SK-MEL-5 (cell line): ENCODE results near the gene TMEM150A. TPM values are rescaled to one million over a fixed set of nuclear protein-coding genes. Genes with fewer than 3 reads are reported as not detected.
"Not testable (repeated sequence)": the region's sequence is repeated elsewhere in the genome, so short reads cannot be mapped to it uniquely, and the experiment has no call there.

Experiments
- DNase-seq: peaks from one replicate; pipeline ENCODE4 v3.0.0-alpha.2; 2016; ENCODE audit warnings: low read depth, low spot score
- in situ Hi-C: cut with HindIII; loops from 2 replicates; pipeline ENCODE4 v1.10.0; 2016; ENCODE audit warnings: low sequenced_read_pairs, high pct_unique_total_duplicates, low pct_unique_long_range_greater_than_20kb
- total RNA-seq: library from RNA; depleted of rRNA; stranded (reverse); fragments of >200 nt; shearing (Covaris generic); gene quantifications from 2 replicates; pipeline ENCODE4 v1.2.3, GENCODE V29; 2014

Gene TMEM150A
- total RNA-seq, 1 experiment from 2014 or later, result 22.3 TPM

DNA sequence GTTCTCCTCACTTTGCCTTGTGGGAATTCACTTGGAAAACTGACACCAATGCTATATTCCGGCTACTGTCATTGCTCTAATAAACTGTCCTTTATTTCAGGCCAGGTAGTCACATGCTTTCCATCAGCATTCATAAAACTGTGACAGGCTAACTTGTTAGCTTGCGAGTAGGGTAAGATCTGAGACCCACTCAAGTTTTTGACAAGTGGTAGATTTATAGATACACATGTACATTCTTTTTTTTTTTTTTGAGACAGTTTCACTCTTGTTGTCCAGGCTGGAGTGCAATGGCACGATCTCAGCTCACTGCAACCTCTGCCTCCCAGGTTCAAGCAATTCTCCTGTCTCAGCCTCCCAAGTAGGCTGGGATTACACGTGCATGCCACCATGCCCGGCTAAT, 15.2 kb upstream of the TMEM150A start:
- in situ Hi-C loops, result not testable (repeated sequence)

DNA sequence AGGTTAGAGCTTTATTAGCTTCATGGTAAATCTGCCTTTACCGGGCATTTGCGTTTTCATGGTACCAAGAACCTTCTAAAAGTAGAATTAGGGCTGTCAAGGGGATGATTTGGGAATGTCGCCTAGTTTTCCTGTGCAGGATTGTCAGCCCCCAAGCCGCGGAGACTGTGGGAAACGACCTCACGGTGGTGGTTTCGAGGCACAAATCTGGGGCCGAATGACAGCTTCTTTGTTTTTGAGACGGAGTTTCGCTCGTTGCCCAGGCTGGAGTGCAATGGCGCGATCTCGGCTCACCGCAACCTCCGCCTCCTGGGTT, 12.9 kb upstream of the TMEM150A start:
- in situ Hi-C loops, result no loop called here
- DNase-seq, result no peak

More for the DNA sequence above, 15.2 kb upstream of the TMEM150A start:
- not testable (repeated sequence) for DNase-seq

GRCh38 chr2:85614757-85615156, 12.3 kb upstream of the TMEM150A start:
- in situ Hi-C loops, DNase-seq: not testable (repeated sequence)

DNA sequence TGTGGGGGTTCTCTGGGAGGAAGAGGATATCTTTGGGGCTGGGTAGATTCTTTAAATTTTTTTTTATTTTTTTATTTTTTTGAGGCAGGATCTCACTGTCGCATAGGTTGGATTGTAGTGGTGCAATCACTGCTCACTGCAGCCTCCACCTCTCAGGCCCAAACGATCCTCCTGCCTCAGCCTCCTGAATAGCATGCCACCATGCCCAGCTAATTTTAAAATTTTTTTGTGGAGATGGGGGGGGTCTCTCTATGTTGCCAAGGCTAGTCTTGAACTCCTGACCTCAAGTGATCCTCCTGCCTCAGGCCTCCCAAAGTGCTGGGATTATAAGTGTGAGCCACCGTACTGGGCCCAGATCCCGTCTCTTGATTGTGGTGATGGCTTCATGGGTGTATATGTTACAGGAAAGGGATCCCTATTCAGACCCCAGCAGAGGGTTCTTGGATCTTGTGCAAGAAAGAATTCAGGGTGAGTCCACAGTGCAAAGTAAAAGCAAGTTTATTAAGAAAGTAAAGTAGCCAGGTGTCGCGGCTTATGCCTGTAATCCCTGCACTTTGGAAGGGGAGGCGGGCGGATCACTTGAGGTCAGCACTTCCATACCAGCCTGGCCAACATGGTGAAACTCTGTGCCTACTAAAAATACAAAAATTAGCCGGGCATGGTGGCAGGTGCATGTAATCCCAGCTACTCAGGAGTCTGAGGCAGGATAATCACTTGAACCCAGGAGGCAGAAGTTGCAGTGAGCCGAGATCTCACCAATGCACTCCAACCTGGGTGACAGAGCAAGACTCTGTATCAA, 11.4 kb upstream of the TMEM150A start:
- DNase-seq, result no peak
- in situ Hi-C loops, result no loop called here

DNA sequence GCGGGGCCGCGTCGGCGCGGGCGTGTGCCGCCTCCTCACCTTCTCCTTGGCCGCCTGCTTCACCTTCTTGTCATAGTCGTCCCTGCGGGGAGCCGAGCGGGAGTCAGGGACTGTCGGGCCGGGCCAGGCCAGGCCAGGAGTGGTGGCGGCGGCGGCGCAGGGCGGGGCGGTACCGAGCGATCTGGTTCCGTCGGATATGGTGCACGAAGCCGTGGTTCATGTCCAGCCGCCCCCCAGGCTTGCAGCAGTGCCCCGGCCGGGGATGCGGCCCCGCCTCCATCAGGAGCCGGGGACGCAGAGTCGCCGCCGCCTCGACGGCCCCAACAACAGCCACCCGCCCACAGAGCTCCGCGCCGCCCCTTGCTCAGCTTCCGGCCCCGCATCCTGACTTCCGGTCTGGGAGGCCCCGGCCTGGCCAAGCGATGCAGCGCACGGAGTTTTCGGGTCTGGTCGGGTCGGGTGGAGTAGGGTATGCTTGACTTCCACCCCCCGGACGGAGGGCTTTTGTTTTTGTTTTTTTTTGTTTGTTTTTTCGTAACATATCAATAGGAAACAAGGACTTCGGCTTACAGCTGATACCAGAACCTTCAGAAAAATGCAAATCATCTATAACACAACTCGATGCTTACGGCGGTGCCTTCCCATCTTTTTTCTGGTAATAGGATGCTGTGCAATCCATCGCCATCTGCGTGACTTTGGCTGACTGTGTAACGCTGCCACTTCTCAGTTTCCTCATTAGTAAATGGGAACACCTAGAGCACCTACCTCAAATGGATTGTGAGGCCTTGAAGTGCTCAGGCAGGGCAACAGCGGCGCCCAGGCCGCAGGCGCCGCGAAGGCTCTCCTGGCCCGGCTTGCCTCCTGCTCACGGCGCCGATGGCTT, 9.4 kb upstream of the TMEM150A start, which contains the start of gene C2orf68:
C2orf68 (minus strand) TSS at position 362 of the 883 bp plus-strand sequence; CDS start at position 280, 82 bp downstream.
- peak; percentile 91 for DNase-seq
- in situ Hi-C loops, result no loop called here

- no peak for DNase-seq
- in situ Hi-C loops, result no loop called here
These were observed 8.8 kb upstream of the TMEM150A start for GRCh38 chr2:85611217-85611704.

DNA sequence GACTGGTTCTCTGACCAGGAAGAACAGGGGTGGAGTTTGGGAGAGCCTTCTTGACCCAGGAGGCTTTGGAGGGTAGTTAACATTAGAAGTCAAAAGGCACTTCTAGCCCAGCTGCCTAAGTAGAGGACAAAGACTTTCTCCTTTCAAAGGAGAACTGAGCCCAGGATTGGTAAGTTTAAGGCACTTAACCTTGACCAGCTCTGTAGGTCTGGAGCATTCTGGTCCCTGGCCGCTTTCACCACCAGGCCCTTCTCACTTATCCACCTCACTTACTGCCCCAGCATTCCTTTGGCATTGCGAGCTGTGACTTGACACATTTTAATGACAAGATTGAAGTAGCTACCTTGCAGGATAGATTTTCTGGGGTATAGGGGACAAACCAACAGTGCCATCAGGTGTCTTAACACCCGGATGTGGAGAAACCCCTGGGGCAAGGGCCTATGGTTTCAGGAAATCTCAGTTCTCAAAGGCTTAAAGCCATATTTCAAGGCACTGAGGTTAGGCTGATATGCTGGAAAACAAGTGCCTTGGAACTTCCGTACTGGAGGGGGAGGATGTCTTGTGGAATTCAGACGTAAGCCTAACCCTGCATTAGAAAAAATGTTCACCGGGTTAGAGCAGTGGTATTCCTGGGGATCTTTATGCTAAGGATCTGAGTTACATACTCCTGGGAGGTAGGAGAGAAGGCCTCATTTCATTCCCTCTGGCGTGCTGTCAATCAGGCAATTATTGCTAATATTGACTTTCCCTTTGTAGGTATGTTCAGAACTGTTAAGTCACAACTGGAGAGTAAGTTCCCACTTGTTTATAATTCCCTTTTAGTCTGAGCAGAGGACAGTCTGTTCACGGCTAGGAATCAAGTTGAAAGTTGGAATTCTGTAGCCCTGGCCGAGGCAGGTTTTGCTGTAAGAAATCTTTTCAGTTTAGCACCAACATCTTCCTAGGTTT, 5.0 kb upstream of the TMEM150A start:
- no peak for DNase-seq
- in situ Hi-C loops, result no loop called here

GRCh38 chr2:85606116-85606455, 3.6 kb upstream of the TMEM150A start:
- in situ Hi-C loops, result no loop called here
- DNase-seq, result no peak

DNA sequence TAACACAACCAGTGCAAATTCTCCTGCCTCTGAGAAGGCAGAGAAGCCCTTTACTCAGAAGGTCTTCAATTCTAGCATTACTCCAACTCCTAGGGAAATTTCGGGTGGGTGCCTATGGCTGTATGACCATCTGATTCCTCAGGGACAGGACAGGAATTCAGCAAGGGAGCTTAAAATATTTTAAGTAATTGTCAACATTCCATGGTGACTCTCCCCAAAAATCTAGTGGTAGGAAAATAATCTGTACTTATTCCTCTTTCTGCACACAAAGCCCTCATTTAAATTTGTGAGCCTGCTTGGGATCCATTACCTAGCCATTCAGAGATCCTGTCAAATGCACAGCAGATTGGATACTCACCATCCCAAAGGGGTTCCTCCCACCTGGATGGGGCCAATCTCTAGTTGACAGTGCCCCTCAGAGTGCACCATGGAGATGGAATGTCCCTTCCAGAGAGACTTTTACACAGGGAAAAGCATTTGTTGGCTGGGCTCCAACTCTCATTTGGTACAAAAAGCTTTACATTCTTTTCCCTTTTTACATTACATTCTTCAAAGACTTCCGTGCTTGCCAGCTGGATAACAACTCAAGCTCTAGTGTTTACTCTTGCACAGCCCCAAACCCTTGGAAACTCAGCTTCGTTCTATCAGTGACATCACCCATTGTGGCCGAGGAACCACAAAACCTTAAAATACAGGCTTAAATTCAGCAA, 3.1 kb upstream of the TMEM150A start:
- DNase-seq, result no peak

GRCh38 chr2:85604568-85605339, 2.3 kb upstream of the TMEM150A start:
- in situ Hi-C loops, result no loop called here
- DNase-seq, result no peak

More for the DNA sequence above, 3.1 kb upstream of the TMEM150A start:
- in situ Hi-C loops, result no loop called here

- in situ Hi-C loops, DNase-seq: not testable (repeated sequence)
These were observed 1.6 kb upstream of the TMEM150A start for GRCh38 chr2:85604133-85604444.

GRCh38 chr2:85601771-85602475, 575 bp downstream of the TMEM150A start:
- DNase-seq, result peak; percentile 58
- in situ Hi-C loops, result no loop called here

- no peak for DNase-seq
- in situ Hi-C loops, result no loop called here
These were observed 1.3 kb downstream of the TMEM150A start for GRCh38 chr2:85600951-85601770.

- no peak for DNase-seq
- in situ Hi-C loops, result no loop called here
These were observed 2.3 kb downstream of the TMEM150A start for GRCh38 chr2:85600235-85600575.

- DNase-seq, result no peak
- in situ Hi-C loops, result no loop called here
These were observed 2.8 kb downstream of the TMEM150A start for GRCh38 chr2:85599468-85600234.
